NCI-H146 (cell line): ENCODE results near the gene ZSCAN32.
A peak's percentile ranks its signal among the peaks of the same experiment; 100 is the strongest.

Source experiments
- DNase-seq: peaks from one replicate; lab custom pipeline; 2025; lab: John Stamatoyannopoulos, UW

Gene ZSCAN32

DNA sequence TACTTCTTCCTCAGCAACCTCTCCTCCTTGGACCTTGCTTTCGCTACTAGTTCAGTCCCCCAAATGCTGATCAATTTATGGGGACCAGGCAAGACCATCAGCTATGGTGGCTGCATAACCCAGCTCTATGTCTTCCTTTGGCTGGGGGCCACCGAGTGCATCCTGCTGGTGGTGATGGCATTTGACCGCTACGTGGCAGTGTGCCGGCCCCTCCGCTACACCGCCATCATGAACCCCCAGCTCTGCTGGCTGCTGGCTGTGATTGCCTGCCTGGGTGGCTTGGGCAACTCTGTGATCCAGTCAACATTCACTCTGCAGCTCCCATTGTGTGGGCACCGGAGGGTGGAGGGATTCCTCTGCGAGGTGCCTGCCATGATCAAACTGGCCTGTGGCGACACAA is 44.7 kb downstream of the ZSCAN32 start:
- peak; percentile 58 for DNase-seq

DNA sequence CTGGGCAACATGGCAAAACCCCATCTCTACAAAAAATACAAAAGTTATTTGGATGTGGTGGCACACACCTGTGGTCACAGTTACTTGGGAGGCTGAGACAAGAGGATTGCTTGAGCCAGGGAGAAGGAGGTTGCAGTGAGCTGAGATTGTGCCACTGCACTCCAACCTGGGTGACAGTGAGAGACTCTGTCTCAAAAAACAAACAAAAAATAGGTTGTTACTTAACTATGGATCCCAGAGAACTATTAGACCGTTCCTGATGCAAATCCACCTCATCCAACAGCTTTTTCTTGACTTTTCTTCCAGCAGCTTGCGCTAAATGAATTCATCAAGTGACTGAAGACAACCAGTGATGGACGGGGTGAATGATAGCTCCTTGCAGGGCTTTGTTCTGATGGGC is 45.2 kb downstream of the ZSCAN32 start, which contains the start of gene OR2C1:
Gene OR2C1, plus strand, starts transcription at position 301 of the 400 bp plus-strand sequence. Its CDS starts 52 bp downstream, at position 353.
- DNase-seq, result no peak

DNA sequence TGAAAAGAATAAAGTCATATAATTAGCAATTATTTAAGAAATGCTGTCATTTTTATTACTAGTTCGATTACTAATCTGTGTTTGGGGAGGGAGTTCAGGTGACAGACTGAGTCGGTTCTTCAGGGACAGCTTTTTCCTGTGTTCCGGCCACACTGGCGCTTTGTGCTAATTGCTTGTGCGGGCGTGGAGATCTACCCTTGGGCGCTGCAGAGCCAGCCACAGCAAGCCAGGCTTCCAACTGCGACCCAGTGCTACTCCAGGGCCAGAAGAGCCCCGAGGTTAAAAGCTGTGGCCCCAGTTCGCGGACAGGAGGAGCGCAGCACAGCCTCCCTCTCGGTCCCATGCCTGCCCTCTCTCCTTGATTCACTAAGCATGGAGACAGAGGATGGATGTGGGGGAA is 51.6 kb downstream of the ZSCAN32 start:
- peak; percentile 37 for DNase-seq

DNA sequence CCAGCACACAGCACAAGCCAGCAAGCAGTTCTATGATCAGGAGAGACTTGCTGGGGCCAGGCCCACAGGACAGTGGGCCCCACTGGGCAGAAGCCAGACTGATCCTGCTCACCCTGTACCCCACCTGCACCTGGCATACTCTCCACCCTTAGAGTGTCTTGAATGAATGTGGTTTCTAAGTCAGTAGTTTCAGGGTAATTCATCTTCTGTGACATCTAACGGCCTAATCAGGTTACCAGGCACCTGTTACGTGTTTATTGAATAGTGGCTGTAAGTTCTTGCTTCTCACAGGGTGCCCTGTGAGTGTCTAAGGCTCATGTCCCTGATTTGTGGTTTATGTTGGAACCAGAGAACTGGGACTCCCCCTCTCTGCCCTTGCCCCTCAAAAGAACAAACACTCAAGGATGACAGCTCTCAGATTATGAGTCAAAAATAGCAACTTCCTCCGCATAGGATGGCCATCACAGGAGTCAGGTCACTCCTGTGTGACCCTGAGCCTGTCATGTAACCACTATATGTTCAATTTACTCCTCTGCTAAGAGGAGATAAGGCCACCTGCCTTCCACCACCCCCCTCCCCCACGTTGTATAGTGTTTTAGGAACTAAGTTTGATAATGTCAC is 52.1 kb downstream of the ZSCAN32 start:
- DNase-seq, result peak; percentile 2

DNA sequence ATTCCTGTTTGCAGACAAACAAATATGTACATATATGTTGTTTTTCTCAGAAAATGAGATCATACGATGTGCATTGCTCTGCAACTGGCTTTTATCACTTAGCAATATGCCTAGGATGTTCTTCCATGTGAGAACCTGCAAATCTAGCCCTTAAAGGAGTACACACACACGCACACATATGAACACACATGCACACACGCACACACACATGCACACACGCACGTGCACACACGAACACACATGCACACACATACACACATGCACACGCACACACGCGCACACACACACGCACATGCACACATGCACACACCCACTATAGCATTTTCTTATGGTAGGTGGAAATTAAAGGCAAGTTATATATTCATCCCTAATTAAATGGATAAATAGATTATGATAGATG is 53.2 kb downstream of the ZSCAN32 start:
- DNase-seq, result no peak

- no peak for DNase-seq
These were observed 54.8 kb downstream of the ZSCAN32 start for GRCh38 chr16:3346041-3346440.
